ENCODE data around the gene TGFA.

DNA sequence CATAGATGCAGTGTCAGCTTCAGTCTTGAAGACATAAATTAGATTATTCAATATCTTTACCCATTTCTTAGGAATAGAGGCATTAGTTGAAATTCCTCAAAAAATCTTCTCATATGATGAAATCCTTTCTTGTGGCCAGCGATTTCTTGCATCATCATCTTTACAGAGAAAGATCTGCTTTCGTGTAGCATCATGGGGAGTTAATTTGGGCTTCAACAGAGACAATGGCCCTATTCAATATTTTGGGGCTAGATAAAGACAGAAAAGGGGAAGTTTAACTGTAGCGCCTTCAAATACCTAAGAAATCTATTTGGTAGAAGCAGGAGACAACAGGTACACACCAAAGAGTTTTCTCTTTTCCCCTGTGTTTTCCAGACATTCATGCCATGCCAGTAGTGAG, 73.8 kb downstream of the TGFA start:
- TF ChIP-seq, protein P1, sequence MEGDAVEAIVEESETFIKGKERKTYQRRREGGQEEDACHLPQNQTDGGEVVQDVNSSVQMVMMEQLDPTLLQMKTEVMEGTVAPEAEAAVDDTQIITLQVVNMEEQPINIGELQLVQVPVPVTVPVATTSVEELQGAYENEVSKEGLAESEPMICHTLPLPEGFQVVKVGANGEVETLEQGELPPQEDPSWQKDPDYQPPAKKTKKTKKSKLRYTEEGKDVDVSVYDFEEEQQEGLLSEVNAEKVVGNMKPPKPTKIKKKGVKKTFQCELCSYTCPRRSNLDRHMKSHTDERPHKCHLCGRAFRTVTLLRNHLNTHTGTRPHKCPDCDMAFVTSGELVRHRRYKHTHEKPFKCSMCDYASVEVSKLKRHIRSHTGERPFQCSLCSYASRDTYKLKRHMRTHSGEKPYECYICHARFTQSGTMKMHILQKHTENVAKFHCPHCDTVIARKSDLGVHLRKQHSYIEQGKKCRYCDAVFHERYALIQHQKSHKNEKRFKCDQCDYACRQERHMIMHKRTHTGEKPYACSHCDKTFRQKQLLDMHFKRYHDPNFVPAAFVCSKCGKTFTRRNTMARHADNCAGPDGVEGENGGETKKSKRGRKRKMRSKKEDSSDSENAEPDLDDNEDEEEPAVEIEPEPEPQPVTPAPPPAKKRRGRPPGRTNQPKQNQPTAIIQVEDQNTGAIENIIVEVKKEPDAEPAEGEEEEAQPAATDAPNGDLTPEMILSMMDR (IDR thresholded peaks at IDR 0.05): no peak
- TF ChIP-seq POLR2AphosphoS5 (IDR thresholded peaks at IDR 0.05): no peak
- TF ChIP-seq POLR2A (IDR thresholded peaks at IDR 0.05): no peak
